GM19438 (cell line): ENCODE data around the gene CRYBB2.
"Not testable (repeated sequence)": the region's sequence is repeated elsewhere in the genome, so short reads cannot be mapped to it uniquely, and the experiment has no call there.

Source experiments
- ATAC-seq: cut with Tn5 transposase; IDR thresholded peaks from one replicate; pipeline ENCODE4 v1.9.1; 2021; ENCODE audit warnings: low read depth; ENCODE audit not compliant: unreplicated experiment

The CRYBB2 gene, protein sequence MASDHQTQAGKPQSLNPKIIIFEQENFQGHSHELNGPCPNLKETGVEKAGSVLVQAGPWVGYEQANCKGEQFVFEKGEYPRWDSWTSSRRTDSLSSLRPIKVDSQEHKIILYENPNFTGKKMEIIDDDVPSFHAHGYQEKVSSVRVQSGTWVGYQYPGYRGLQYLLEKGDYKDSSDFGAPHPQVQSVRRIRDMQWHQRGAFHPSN

DNA sequence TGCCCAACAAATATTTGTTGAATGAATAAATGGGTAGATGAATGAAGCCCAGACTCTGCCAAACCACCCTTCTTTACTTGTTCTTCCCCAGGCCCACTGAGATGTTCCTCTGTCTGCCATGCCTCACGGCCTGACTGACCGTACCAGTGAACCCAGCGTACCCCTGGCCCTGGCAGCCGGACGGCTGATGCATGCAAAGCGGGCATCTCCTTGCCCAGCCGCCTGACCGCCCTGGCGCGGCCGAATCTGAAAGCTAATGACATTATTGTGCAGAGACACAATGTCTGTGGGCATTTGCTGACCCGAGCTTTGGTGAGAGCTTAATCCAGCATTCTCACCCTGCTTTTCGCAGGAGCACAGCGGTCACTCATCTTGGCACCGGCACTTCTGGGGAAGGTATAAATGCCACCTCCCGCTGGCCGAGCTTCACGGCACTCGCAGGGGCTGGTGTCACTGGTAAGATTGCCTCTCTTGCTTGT, at the start of gene CRYBB2:
CRYBB2 (plus strand) TSS at position 429 of the 479 bp plus-strand sequence. CDS start 1,791 bp downstream, outside the sequence.
- ATAC-seq = no peak

DNA sequence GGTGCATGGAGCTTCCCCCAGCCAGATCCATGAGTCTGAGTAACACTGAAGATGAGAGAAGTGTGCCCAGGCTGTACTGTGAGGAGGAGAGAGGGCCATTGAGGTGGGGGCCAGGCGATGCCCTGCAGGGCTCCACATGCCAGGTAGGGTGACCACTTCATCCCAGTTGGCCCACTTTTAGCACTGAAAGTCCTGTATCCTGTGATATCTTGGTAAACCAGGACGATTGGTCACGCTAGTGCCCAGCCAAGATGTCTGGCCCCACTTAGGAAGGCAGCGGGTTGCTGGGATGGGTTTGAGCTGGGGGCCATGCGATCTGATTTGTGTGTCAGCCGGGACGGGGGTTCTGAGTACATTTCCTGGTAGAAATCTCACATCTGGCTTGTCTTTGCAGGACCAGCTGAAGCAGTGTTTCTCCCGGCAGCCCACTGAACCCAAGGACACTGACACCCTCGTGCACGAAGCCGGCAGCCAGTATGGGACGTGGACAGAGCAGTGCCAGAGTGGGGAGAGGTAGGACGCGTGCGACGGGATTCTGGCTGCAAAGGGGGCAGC, 48.9 kb upstream of the CRYBB2 start:
- ATAC-seq = no peak

DNA sequence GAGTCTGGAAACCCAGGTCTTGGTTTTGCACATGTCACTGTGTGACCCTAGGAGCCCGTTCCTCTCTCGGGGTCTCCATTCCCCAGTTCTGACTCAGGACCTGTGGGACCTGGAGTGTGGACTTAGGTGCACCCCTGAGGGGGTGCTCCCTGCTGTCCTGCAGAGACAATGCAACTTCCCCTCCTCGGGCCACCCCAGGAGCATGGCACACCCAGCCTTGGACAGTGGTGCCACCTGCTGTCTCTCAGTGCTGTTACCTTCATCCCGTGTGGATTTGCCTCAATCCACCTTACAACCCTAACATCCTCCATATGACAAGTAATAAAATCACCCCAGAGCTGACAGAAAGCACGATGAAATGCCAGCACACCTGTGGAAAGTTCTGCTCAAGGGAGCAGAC, 47.3 kb upstream of the CRYBB2 start:
- no peak for ATAC-seq

DNA sequence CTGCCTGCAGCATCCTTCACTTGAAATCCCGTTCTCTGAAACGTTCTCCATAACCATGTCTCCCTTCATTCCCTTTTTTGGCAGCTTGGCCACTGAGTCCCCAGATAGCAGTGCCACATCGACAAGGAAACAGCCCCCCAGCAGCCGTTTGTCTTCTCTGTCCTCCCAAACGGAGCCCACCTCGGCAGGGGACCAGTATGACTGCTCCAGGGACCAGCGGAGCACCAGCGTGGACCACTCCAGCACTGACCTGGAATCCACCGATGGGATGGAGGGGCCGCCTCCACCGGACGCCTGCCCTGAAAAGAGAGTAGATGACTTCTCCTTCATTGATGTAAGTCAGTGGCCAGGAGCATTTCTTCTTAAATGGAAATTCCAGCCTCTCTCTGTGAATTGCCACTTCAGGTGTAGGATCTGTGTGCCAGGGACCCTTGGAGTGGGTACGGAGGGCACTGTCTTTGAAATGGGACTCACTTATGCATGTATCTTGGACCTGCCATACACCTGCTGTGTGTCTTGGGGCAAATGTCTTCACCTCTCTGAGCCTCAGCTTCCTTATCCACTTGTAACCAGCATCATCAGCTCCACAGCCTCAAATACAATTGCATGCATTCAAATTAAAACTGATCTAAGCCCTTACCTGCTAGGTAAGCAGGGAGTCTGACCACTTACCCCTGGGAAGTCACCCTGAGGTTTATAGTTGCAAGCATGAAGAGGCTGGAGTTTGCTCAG, 45.1 kb upstream of the CRYBB2 start:
- ATAC-seq = no peak

DNA sequence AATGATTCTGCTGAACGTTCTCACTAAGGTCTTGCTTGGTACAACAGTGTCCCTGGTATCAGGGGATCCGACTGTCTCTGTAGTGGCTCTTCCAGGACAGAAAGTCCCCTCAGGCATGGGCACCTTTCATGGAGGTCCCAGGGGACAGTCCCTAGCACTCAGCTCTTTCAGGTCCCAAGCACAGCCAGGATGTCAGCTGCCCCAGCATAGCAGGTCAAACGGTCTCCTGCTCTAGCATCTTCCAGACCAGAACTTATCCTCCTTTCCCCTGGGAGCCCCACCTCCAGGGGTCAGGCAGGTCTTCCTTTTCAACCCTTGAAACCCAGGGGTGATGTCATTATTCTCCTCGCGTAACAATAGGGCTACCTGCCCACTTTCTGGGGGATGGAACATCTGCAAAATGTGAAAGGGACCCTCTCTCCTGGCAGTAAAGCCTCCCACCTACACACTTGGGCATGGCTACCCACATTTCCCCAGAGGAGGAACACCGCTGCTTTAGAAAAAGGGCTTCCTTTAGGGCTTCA, 44.5 kb upstream of the CRYBB2 start:
- no peak for ATAC-seq

DNA sequence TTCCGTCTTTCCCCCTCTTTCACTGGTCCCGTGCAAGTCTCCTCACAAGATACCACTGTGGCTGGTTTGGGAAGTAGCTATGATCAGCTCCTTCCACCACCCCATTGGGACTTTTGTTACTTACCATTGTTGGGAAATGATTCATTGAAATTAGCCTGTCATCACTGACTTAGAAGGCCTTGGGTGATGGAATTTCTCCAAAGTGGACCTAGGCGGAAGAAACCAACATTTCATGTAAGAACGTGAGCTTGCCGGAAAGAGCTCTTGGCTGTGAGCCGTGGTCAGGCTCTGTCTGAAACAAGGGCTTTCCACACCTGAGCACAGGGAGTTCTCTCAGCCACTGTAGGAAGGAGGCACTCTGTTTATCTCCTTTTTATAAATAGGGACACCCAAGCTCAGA, 43.3 kb upstream of the CRYBB2 start:
- no peak for ATAC-seq

DNA sequence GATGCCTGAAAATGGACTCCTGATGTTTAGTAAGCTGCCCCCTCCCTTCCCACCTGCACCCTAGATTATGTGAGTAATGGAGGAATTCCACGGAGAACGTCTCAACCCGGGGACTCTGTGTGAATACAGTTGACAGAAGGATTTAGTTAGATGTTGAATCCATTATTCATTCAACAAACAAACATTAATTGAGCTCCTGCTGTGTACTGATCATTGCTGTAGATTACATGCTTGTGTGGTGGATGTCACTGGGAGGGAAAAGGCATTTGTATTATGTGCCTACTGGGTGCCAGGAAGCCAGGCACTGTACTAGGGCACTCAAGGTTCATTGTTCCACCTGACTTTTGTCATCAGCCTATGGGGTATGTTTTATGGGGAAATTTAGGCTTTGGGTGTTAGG, 42.6 kb upstream of the CRYBB2 start:
- no peak for ATAC-seq

DNA sequence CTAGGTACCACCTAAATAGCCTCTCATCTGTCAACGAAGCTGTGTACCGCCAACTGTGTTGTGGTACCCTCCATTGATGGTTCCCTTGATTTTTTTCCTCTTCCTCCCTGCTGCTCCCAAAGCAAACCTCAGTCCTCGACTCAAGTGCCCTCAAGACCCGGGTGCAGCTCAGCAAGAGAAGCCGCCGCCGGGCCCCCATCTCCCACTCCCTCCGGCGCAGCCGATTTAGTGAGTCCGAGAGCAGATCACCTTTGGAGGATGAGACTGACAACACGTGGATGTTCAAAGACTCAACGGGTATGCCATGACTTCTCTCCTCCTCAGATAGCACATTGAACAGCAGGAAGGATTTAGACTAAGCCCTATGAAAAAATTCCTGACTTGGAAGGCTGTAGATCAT, 42.2 kb upstream of the CRYBB2 start:
- no peak for ATAC-seq

DNA sequence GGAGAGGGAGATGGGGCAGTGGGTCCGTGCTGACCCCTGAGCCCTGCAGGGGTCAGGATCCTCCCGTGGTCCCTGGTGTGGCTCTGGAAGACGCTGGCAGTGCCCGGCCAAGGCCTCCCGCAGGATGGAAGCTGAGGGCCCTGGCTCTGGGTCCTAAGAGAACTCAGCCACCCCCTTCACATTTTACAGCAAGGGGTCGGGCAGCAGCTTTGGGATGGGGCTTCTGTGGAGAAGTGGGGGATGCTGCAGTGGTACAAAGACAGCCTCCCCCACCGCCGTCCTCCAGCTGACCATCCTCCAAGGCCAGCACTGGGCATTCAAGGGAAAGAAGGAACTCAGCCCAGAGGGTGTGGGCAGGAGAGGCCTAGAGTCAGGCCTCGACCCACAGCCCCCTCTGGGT, 41.5 kb upstream of the CRYBB2 start:
- no peak for ATAC-seq

DNA sequence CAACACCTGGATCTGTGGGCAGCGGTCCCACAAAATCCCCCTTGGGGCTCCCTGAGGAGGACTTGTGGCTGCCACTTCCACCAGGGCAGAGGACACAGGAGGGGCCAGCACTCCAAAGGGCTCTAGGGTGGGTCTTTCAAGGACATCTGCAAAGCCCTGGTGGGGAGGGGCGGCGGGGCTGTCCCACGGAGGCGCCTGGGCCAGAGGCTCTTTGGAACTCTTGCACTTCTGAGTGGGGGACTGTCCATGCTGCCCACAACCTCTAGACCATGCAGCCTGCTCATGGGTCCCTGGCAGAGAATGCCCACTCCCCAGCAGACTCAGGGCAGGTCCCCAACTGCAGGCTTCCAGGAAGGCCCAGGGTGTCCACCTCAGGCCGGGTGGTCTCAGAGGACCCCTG, 41.1 kb upstream of the CRYBB2 start:
- ATAC-seq = not testable (repeated sequence)

DNA sequence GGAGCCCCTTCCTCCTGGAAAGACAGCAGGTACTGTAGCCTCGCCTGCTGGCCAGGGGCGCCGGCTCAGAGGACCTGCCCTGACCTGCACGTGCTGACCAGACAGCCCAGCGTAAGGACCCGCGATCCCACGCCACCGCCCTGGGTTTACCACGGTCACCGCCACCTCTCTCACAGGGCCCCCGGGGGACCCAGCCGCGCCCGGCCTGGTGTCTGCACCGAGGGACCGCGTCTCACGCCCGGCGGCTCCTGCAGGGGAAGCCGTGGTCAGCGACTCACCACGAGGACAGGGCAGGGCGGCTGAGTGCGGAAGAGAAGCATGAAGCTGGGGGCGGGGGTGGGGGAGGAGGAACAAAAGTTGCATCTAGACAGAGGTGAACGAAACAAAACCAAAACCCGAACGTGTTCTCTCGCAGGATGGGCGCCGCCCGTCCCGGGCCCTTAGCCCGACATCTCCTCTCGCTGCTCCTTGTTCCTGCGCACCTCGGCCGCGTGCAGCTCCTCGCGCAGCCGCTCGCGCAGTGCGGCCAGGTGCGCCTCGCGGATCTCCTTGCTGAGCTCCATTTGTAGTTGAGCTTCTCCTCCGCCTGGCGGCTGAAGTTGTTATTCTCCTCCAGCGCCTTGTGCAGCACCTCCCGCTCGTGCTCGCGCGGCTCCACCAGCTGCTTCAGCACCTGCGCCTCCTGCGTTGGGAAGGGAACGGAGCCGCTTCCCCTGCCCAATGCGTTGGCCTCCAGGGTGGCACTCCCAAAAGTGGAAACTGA, 40.4 kb upstream of the CRYBB2 start:
- ATAC-seq = not testable (repeated sequence)

DNA sequence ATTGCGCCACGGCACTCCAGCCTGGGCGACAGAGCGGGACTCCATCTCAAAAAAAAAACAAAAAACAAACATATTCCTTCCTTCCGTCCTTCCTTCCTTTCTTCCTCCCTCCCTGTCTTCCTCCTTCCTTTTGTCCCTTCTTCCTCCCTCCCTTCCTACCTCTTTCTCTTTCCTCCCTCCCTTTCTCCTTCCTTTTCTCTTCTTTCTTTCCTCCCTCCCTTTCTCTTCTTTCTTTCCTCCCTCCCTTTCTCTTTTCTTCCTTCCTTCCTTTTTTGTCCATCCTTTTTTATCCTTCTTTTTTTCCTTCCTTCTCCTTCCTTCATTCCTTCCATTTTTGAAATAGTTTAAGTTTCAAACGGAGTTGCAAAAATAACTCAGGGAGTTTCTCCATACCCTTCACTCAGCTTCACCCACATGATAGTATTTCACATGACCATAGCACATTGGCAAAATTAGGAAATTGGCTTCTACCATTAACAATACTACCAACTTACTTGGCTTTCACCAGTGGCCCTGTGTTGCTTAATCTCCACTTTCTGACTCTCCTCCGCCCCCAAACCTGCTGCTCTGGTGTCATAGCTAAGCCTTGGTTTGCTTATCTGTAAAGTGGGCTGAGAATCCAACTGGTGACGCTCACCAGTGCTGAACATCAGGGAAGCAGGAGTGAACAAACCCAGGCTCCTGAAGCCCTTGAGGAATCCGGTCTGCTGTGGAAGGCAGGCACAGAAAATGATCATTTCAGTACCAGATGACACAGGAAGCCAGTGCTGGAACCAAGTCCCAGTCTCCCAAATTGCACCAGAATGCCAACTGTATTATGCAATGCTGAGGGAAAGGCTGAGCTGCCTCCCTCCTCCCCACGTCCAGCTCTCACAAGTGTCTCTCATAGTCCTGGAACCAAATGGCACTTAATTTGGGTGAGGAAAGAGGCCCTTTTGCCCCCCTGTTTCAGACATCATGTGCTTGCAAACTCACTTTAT, 37.0 kb upstream of the CRYBB2 start:
- ATAC-seq = no peak

DNA sequence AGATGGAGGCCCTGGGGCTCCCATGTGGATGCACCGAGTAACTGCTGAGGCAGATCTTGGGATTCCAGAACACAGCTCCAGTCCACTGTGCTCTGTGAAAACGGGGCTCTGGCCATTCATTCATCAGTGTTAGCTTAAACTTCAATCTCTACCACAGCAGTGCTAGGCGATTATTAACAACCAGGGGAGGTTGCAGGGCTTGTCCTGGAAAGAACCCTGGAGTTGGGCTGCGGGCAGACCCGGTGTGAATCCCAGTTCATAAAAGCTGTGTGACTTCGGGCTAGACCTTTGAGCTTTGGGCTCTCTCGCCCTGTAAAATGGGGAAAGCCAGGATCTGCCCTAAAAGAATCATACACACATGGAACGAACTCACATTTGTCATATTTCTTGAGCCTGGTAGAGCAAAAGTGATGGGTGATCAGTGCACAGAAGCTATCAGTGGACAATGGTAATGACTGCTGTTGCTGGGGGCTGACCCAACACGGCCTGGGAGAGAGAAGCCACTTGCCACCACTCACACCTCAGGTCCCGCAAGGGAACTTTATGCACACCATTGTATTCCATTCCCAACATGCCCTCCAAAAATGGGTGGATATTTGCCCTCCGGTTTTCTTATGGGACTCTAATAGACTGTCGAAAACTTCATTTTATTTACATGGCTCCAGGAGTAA, 35.4 kb upstream of the CRYBB2 start:
- ATAC-seq = no peak

DNA sequence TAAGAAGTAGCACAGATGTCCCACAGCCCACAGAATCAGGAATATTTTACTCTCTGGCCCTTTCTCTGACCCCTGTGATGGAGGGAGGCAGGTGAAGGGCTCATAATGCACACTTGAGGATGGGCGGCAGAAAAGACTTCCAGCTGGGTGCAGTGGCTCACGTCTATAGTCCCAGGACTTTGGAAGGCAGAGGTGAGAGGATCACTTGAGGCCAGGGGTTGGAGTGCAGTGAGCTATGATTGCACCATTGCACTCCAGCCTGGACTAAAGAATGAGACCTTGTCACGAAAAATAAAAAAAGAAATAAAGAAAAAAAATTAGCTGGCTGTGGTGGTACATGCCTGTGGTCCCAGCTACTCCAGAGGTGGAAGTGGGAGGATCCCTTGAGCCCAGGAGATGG, 33.3 kb upstream of the CRYBB2 start:
- no peak for ATAC-seq

DNA sequence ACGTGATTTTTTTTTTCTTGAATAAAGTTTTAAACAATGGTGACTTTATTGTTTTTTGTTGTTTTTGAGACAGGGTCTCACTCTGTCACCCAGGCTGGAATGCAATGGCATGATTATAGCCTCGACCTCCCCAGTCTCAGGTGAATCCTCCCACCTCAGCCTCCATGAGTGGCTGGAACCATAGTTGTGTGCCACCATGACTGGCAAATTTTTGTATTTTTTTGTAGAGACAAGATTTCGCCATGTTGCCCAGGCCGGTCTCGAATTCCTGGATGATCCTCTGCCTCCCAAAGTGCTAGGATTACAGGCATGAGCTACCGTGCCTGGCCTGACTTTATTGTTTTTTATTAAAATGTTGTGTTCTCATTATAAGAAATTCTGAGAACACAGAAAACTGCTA, 32.0 kb upstream of the CRYBB2 start:
- ATAC-seq = no peak

DNA sequence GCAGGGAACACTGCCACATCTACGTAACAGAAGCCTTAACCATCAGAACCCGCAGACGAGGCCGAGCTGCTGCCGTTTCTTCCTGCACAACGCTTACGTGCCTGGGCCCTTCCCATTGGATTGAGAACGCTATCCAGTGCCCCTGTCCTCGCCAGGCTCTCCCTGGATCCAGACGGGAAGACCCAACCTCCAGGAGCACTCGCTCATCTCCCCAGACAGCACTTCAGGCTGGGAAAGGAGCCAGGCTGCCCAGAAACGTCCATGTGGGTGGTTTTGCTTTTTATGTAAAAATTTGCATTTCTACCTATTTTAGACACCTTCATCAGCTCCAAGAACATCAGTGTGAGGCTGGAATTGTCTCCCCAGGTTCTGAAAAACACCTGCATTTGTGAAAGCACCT, 27.0 kb upstream of the CRYBB2 start:
- no peak for ATAC-seq

DNA sequence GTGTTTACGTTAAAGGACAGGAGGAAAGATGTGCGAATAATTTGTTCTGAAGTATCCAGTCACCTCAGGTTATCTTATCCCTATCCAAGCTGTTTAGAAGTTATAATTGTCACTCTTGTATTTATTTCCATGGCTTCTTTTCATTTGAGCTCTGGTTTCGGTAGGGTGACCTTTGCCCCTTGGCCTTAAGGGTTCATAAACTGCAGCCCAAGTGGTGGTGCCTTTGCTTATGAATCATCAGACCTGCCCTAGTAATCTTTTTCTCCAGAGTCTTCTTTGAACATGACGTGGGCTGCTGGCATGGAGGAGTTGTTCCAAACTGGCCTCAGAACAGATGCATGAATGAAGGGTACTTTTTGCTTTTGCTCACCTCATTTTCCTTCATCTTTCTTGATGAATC, 26.3 kb upstream of the CRYBB2 start:
- ATAC-seq = no peak

DNA sequence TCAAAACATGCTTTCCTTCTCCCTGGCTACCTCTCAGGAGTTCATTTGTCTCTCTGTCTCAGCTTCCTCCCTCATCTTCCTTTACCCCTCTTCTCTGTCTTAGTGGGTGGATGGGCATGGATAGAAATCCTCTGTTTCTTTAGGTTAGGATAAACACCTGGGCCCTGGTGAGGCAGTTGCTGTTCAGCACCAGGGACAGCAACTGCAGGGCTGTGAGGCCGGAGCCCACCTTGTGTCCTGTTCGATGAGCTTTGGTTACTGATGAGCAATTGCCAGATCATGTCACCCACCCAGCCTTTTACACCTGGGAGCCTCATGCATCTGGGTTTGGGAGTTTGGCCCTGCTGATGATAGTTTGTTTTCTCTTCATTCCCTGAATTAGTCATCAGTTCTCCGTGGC, 25.9 kb upstream of the CRYBB2 start:
- ATAC-seq = no peak

DNA sequence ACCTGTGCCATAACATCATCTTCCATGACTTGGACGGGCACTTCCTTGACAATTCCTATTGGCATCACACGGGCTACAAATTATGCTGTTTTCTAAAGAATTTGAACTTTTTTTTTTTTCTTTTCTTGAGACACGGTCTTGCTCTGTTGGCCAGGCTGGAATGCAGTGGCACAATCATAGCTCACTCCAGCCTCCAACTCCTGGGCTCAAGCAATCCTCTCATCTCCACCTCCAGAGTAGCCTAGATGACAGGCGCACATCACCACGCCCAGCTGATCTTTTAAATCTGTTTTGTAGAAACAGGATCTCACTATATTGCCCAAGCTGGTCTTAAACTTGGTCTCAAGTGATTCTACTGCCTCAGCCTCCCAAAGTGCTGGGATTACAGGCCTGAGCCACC, 23.1 kb upstream of the CRYBB2 start:
- ATAC-seq = no peak
